ENCODE results near the gene ZNF239.
"Not testable (repeated sequence)": the region's sequence is repeated elsewhere in the genome, so short reads cannot be mapped to it uniquely, and the experiment has no call there.

The ZNF239 gene

GRCh38 chr10:43574001-43574892 is at the start of gene ZNF239:
Gene ZNF239, minus strand, starts transcription at chr10:43574616. Its CDS starts 16,537 bp downstream, at chr10:43558079.
- no peak for DNase-seq (ENCODE audit: low read depth, low spot score)
- H3K27ac ChIP-seq: no peak within 1 kb of the TSS

- DNase-seq (ENCODE audit: low read depth, low spot score): no peak
- no peak overlapping the region for H3K27ac ChIP-seq
Measured at GRCh38 chr10:43623351-43623750, 48.9 kb upstream of the ZNF239 start.

GRCh38 chr10:43622038-43622437 is 47.6 kb upstream of the ZNF239 start:
- H3K27ac ChIP-seq: no peak overlapping the region
- no peak for DNase-seq (ENCODE audit: low read depth, low spot score)

- H3K27ac ChIP-seq: no peak overlapping the region
- DNase-seq (ENCODE audit: low read depth, low spot score): no peak
Measured at GRCh38 chr10:43619368-43619767, 45.0 kb upstream of the ZNF239 start.

GRCh38 chr10:43616697-43617370 is 42.4 kb upstream of the ZNF239 start:
- no peak overlapping the region for H3K27ac ChIP-seq

GRCh38 chr10:43610636-43611035 is 36.2 kb upstream of the ZNF239 start:
- DNase-seq (ENCODE audit: low read depth, low spot score): no peak
- peak overlapping the region; percentile 13 for H3K27ac ChIP-seq

More at GRCh38 chr10:43616697-43617370, 42.4 kb upstream of the ZNF239 start:
- no peak for DNase-seq (ENCODE audit: low read depth, low spot score)

- DNase-seq (ENCODE audit: low read depth, low spot score): no peak
- H3K27ac ChIP-seq: no peak overlapping the region
Measured at GRCh38 chr10:43607199-43607573, 32.8 kb upstream of the ZNF239 start.

GRCh38 chr10:43606323-43607198 is 32.1 kb upstream of the ZNF239 start, which contains the start of gene ZNF485:
Gene ZNF485, plus strand, starts transcription at chr10:43606438. Its CDS starts 613 bp downstream, at chr10:43607051.
- no peak for DNase-seq (ENCODE audit: low read depth, low spot score)
- peak within 1 kb of the TSS; percentile 20 for H3K27ac ChIP-seq

- no peak overlapping the region for H3K27ac ChIP-seq
Measured at GRCh38 chr10:43605850-43606322, 31.5 kb upstream of the ZNF239 start.

GRCh38 chr10:43601576-43601975 is 27.2 kb upstream of the ZNF239 start:
- not testable (repeated sequence) for DNase-seq (ENCODE audit: low read depth, low spot score); H3K27ac ChIP-seq

More at GRCh38 chr10:43605850-43606322, 31.5 kb upstream of the ZNF239 start:
- no peak for DNase-seq (ENCODE audit: low read depth, low spot score)

- no peak for DNase-seq (ENCODE audit: low read depth, low spot score)
- H3K27ac ChIP-seq: no peak overlapping the region
Measured at GRCh38 chr10:43599333-43599732, 24.9 kb upstream of the ZNF239 start.

- DNase-seq (ENCODE audit: low read depth, low spot score): no peak
Measured at GRCh38 chr10:43598446-43598845, 24.0 kb upstream of the ZNF239 start.

GRCh38 chr10:43596546-43596945 is 22.1 kb upstream of the ZNF239 start:
- no peak for DNase-seq (ENCODE audit: low read depth, low spot score)

More at GRCh38 chr10:43598446-43598845, 24.0 kb upstream of the ZNF239 start:
- no peak overlapping the region for H3K27ac ChIP-seq

GRCh38 chr10:43595739-43596298 is 21.4 kb upstream of the ZNF239 start:
- no peak overlapping the region for H3K27ac ChIP-seq
- DNase-seq (ENCODE audit: low read depth, low spot score): no peak

More at GRCh38 chr10:43596546-43596945, 22.1 kb upstream of the ZNF239 start:
- H3K27ac ChIP-seq: no peak overlapping the region

- DNase-seq (ENCODE audit: low read depth, low spot score): no peak
- H3K27ac ChIP-seq: no peak overlapping the region
Measured at GRCh38 chr10:43594944-43595589, 20.7 kb upstream of the ZNF239 start.

- DNase-seq (ENCODE audit: low read depth, low spot score): no peak
- no peak overlapping the region for H3K27ac ChIP-seq
Measured at GRCh38 chr10:43591303-43591904, 17.0 kb upstream of the ZNF239 start.

GRCh38 chr10:43586730-43587115 is 12.3 kb upstream of the ZNF239 start:
- not testable (repeated sequence) for DNase-seq (ENCODE audit: low read depth, low spot score); H3K27ac ChIP-seq

- no peak for DNase-seq (ENCODE audit: low read depth, low spot score)
Measured at GRCh38 chr10:43585981-43586729, 11.7 kb upstream of the ZNF239 start.

More at GRCh38 chr10:43585981-43586729, 11.7 kb upstream of the ZNF239 start:
- H3K27ac ChIP-seq: no peak overlapping the region
